HCT116 (cell line): ENCODE measurements around the gene RAB3GAP2. TPM values are rescaled to one million over a fixed set of nuclear protein-coding genes. Genes with fewer than 3 reads are reported as not detected.

Experiments used
- ATAC-seq: fragments of 200-7000 bp; cut with Tn5 transposase; 2 replicates; pipeline ENCODE4 v1.9.1; 2020; ENCODE audit warnings: mild to moderate bottlenecking, moderate library complexity
- BruUV-seq: library from RNA; stranded (reverse); fragments of 400-500 nt; replicated peaks from 2 replicates; lab custom pipeline; 2021; lab: Mats Ljungman, UMichigan
- CTCF ChIA-PET: fragments of 300-600 bp; sonication (Branson Sonifier 250); formaldehyde crosslinking; loops from one replicate; lab custom pipeline; 2021; ENCODE audit warnings: antibody characterized with exemption; lab: Charles Lee
- POLR2A ChIA-PET: fragments of 300-600, 350-600 bp; sonication (Branson Sonifier 250); formaldehyde crosslinking; loops from one replicate; lab custom pipeline; 2021; ENCODE audit warnings: antibody characterized with exemption; lab: Charles Lee
- RAD21 ChIA-PET, 2 experiments: fragments of 300-600 bp; sonication (Branson Sonifier 250); formaldehyde crosslinking; loops; one replicate each; lab custom pipeline; 2023; ENCODE audit warnings: low total read pairs in 2 of 2; ENCODE audit not compliant: uncharacterized antibody in 2 of 2, unreplicated experiment in 2 of 2, low non-redundant PET in 1 of 2; lab: Charles Lee
- DNase-seq: peaks from one replicate; pipeline ENCODE4 v3.0.0-alpha.2; 2010; ENCODE audit warnings: low read depth, low spot score
- H2AFZ ChIP-seq: fragments of 200-600 bp; shearing (Covaris generic), sonication (generic); 2 replicates; pipeline ENCODE4 v1.6.1; 2017; ENCODE audit warnings: low read depth, mixed run types, mixed read lengths, antibody characterized with exemption, low read length; ENCODE audit not compliant: poor library complexity, severe bottlenecking
- H3K27ac ChIP-seq: 2 replicates; pipeline ENCODE4 v1.5.1; 2012; ENCODE audit warnings: low read depth, low read length
- H3K27me3 ChIP-seq: fragments of 200-600 bp; sonication (generic); 2 replicates; pipeline ENCODE4 v1.6.1; 2016; ENCODE audit warnings: mixed run types, low read length, mixed read lengths; ENCODE audit not compliant: insufficient read depth
- H3K36me3 ChIP-seq, 2 experiments: fragments of 200-500 bp in 1 of 2; fragments of 200-600 bp in 1 of 2; sonication (Bioruptor generic) in 1 of 2; sonication (generic) in 1 of 2; 2 replicates each; pipeline versions ENCODE4 v1.5.1 to v1.6.1; 2014 to 2016; ENCODE audit warnings: low read length in 2 of 2, inconsistent platforms in 1 of 2, mixed read lengths in 1 of 2, mixed run types in 1 of 2; ENCODE audit not compliant: insufficient read depth in 2 of 2, control insufficient read depth in 1 of 2
- H3K4me1 ChIP-seq, 2 experiments: fragments of 200-600 bp in 1 of 2; sonication (generic) in 1 of 2; 2 replicates each; pipeline versions ENCODE4 v1.5.1 to v1.6.1; 2012 to 2017; ENCODE audit warnings: low read length in 2 of 2, inconsistent platforms in 1 of 2, mild to moderate bottlenecking in 1 of 2, mixed read lengths in 1 of 2, mixed run types in 1 of 2, moderate library complexity in 1 of 2; ENCODE audit not compliant: insufficient read depth in 2 of 2, control insufficient read depth in 1 of 2
- H3K4me2 ChIP-seq: fragments of 200-600 bp; sonication (generic); 2 replicates; pipeline ENCODE4 v1.6.1; 2017; ENCODE audit warnings: mixed run types, low read length, mixed read lengths
- H3K4me3 ChIP-seq, 2 experiments: fragments of 200-600 bp in 1 of 2; sonication (generic) in 1 of 2; replicated peaks in 1 of 2; 2 replicates each; pipeline ENCODE4 v1.5.1; 2011 to 2016; ENCODE audit warnings: low read length in 2 of 2, control low read depth in 1 of 2, low read depth in 1 of 2, mild to moderate bottlenecking in 1 of 2, mixed read lengths in 1 of 2, mixed run types in 1 of 2
- H3K79me2 ChIP-seq: fragments of 200-600 bp; sonication (generic); 2 replicates; pipeline ENCODE4 v1.6.1; 2017; ENCODE audit warnings: mild to moderate bottlenecking, mixed run types, low read length, moderate library complexity, mixed read lengths; ENCODE audit not compliant: insufficient read depth
- H3K9ac ChIP-seq: fragments of 200-600 bp; sonication (generic); 2 replicates; pipeline ENCODE4 v1.6.1; 2016; ENCODE audit warnings: low read length, mixed read lengths
- H3K9me2 ChIP-seq: fragments of 200-600 bp; sonication (generic), shearing (Covaris generic); 2 replicates; pipeline ENCODE4 v1.6.1; 2017; ENCODE audit warnings: mixed run types, mild to moderate bottlenecking, moderate library complexity; ENCODE audit not compliant: insufficient read depth
- H3K9me3 ChIP-seq, 2 experiments: fragments of 200-500 bp in 1 of 2; fragments of 200-600 bp in 1 of 2; sonication (Bioruptor generic) in 1 of 2; sonication (generic) in 1 of 2; 2 replicates each; pipeline ENCODE4 v1.6.1; 2014 to 2017; ENCODE audit warnings: low read length in 2 of 2, mixed read lengths in 2 of 2, inconsistent platforms in 1 of 2, low read depth in 1 of 2, mild to moderate bottlenecking in 1 of 2, mixed run types in 1 of 2, moderate library complexity in 1 of 2; ENCODE audit not compliant: control insufficient read depth in 1 of 2, insufficient read depth in 1 of 2
- H4K20me1 ChIP-seq: fragments of 200-600 bp; sonication (generic), shearing (Covaris generic); 2 replicates; pipeline ENCODE4 v1.6.1; 2017; ENCODE audit warnings: mixed run types, mild to moderate bottlenecking, moderate library complexity; ENCODE audit not compliant: insufficient read depth
- CBX3 ChIP-seq: IDR thresholded peaks from 2 replicates; pipeline ENCODE4 v1.6.1; 2012; ENCODE audit warnings: low read depth
- CEBPB ChIP-seq: IDR thresholded peaks from 2 replicates; pipeline ENCODE4 v1.6.1; 2012; ENCODE audit warnings: low read depth
- EGR1 ChIP-seq: IDR thresholded peaks from 2 replicates; pipeline ENCODE4 v1.6.1; 2012; ENCODE audit warnings: low read depth
- ELF1 ChIP-seq: IDR thresholded peaks from 2 replicates; pipeline ENCODE4 v1.6.1; 2012; ENCODE audit warnings: low read depth, borderline replicate concordance
- EZH2 ChIP-seq: fragments of 200-600 bp; sonication (generic); IDR thresholded peaks from 2 replicates; pipeline ENCODE4 v1.6.1; 2017; ENCODE audit warnings: antibody characterized with exemption, mixed run types
- EZH2phosphoT487 ChIP-seq: fragments of 200-600 bp; IDR thresholded peaks from 2 replicates; pipeline ENCODE4 v1.6.1; 2018; ENCODE audit warnings: antibody characterized with exemption, borderline replicate concordance
- FOSL1 ChIP-seq: IDR thresholded peaks from 2 replicates; pipeline ENCODE4 v1.6.1; 2012; ENCODE audit warnings: low read depth
- JUND ChIP-seq: IDR thresholded peaks from 2 replicates; pipeline ENCODE4 v1.6.1; 2012
- POLR2A ChIP-seq: IDR thresholded peaks from 2 replicates; pipeline ENCODE4 v1.7.0; 2011; ENCODE audit warnings: borderline replicate concordance; ENCODE audit not compliant: insufficient read depth, insufficient read length; ENCODE audit errors: extremely low read depth
- POLR2AphosphoS5 ChIP-seq: IDR thresholded peaks from 2 replicates; pipeline ENCODE4 v1.6.1; 2011; ENCODE audit warnings: mild to moderate bottlenecking, low read depth, low read length, moderate library complexity
- RAD21 ChIP-seq: IDR thresholded peaks from 2 replicates; pipeline ENCODE4 v1.6.1; 2012; ENCODE audit warnings: low read depth, mild to moderate bottlenecking
- SIN3A ChIP-seq: IDR thresholded peaks from 2 replicates; pipeline ENCODE4 v1.6.1; 2012; ENCODE audit warnings: low read depth
- SP1 ChIP-seq: IDR thresholded peaks from 2 replicates; pipeline ENCODE4 v1.6.1; 2012; ENCODE audit warnings: low read depth
- TCF7L2 ChIP-seq: IDR thresholded peaks from 2 replicates; pipeline ENCODE4 v1.7.0; 2011; ENCODE audit warnings: borderline replicate concordance, inconsistent platforms; ENCODE audit not compliant: insufficient read depth, insufficient read length; ENCODE audit errors: extremely low read depth
- YY1 ChIP-seq: IDR thresholded peaks from 2 replicates; pipeline ENCODE4 v1.6.1; 2011; ENCODE audit warnings: low read length, low read depth, moderate library complexity, mild to moderate bottlenecking; ENCODE audit not compliant: insufficient replicate concordance; ENCODE audit errors: extremely low read depth
- ZNF274 ChIP-seq: fragments of 200-500 bp; sonication (Bioruptor generic); IDR thresholded peaks from 2 replicates; pipeline ENCODE4 v1.6.1; 2014; ENCODE audit warnings: mild to moderate bottlenecking, low read depth, low read length, inconsistent platforms
- intact Hi-C: fragments of 100-400 bp; cut with micrococcal nuclease; formaldehyde crosslinking; loops from 2 replicates; pipeline ENCODE4 v1.10.0; 2022
- total RNA-seq: library from RNA; stranded (reverse); gene quantifications from one replicate; pipeline ENCODE4 v1.2.1, GENCODE V29; 2021; ENCODE audit not compliant: unreplicated experiment
- TF ChIP-seq, protein P1 (sequence below): IDR thresholded peaks from 2 replicates; pipeline ENCODE4 v1.6.1; 2012
- TF ChIP-seq, protein P2 (sequence below): IDR thresholded peaks from 2 replicates; pipeline ENCODE4 v1.6.1; 2012
- TF ChIP-seq, protein P3 (sequence below): IDR thresholded peaks from 2 replicates; pipeline ENCODE4 v1.6.1; 2011; ENCODE audit warnings: mild to moderate bottlenecking, low read length, moderate library complexity; ENCODE audit not compliant: insufficient replicate concordance; ENCODE audit errors: extremely low read depth

Gene RAB3GAP2
- total RNA-seq, 1 experiment from 2014 or later: 32.5 TPM

DNA sequence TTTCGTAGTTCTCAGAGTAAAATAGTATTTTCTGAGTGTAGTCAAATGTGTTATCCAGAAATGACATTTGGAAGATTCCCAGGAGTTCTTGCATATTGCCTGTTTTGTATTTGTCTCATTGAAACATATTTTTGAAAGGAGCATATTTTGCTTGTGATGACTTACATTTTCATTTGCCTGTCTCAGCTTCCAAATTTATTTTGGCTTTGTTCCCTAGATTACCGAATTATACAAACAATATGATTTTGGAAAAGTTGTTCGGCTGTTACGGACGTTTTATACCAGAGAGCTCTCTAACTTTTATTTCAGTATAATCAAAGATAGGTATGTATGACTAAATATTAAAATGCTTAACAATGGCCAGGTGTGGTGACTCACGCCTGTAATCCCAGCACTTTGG, 132.3 kb downstream of the RAB3GAP2 start:
- no peak for DNase-seq
- H3K9me2 ChIP-seq: no peaks in the 10 kb centered on the region
- H3K4me1 ChIP-seq: no peaks in the 10 kb centered on the region
- TF ChIP-seq, protein P1, sequence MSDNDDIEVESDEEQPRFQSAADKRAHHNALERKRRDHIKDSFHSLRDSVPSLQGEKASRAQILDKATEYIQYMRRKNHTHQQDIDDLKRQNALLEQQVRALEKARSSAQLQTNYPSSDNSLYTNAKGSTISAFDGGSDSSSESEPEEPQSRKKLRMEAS: no peak
- no peak for TF ChIP-seq CEBPB
- no peak for TF ChIP-seq JUND
- no peak for TF ChIP-seq TCF7L2
- TF ChIP-seq SP1: no peak
- TF ChIP-seq EGR1: no peak
- TF ChIP-seq, protein P2, sequence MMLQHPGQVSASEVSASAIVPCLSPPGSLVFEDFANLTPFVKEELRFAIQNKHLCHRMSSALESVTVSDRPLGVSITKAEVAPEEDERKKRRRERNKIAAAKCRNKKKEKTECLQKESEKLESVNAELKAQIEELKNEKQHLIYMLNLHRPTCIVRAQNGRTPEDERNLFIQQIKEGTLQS: no peak
- TF ChIP-seq RAD21: no peak
- TF ChIP-seq, protein P3, sequence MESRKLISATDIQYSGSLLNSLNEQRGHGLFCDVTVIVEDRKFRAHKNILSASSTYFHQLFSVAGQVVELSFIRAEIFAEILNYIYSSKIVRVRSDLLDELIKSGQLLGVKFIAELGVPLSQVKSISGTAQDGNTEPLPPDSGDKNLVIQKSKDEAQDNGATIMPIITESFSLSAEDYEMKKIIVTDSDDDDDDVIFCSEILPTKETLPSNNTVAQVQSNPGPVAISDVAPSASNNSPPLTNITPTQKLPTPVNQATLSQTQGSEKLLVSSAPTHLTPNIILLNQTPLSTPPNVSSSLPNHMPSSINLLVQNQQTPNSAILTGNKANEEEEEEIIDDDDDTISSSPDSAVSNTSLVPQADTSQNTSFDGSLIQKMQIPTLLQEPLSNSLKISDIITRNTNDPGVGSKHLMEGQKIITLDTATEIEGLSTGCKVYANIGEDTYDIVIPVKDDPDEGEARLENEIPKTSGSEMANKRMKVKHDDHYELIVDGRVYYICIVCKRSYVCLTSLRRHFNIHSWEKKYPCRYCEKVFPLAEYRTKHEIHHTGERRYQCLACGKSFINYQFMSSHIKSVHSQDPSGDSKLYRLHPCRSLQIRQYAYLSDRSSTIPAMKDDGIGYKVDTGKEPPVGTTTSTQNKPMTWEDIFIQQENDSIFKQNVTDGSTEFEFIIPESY: no peak
- no peak for TF ChIP-seq ELF1
- TF ChIP-seq FOSL1: no peak
- TF ChIP-seq POLR2A: no peak
- no peak for TF ChIP-seq CBX3
- no peak for TF ChIP-seq POLR2AphosphoS5
- no peak for TF ChIP-seq YY1
- TF ChIP-seq SIN3A: no peak
- no peak for TF ChIP-seq EZH2phosphoT487
- TF ChIP-seq ZNF274: no peak
- TF ChIP-seq EZH2: no peak
- TF ChIP-seq, all 23 proteins: peak for 0
- ChIA-PET RAD21 (no interaction called here), CTCF (no interaction called here), POLR2A (no interaction called here)
- Histone ChIP-seq H3K9me3 (no peaks in the 10 kb centered on the region), H4K20me1 (no peaks in the 10 kb centered on the region), H3K79me2 (no peaks in the 10 kb centered on the region), H3K27me3 (no peaks in the 10 kb centered on the region), H3K27ac (no peak overlapping the region), H3K4me2 (no peak overlapping the region), H2AFZ (no peak overlapping the region), H3K9ac (no peak overlapping the region), H3K4me3 (no peak overlapping the region), H3K36me3 (peaks cover 34 to 35% of the 10 kb centered on the region in 2 experiments)
- BruUV-seq: no TSS peak
- no peak for ATAC-seq
- intact Hi-C loops: no loop called here
